Inferior parietal cortex (tissue), 1 donor: ENCODE data around the gene CFAP65.
A peak's percentile ranks its signal among the peaks of the same experiment; 100 is the strongest.

Experiments used
- DNase-seq: peaks from one replicate; pipeline ENCODE4 v3.0.0-alpha.2; 2016; ENCODE audit errors: extremely low spot score

CFAP65 gene

DNA sequence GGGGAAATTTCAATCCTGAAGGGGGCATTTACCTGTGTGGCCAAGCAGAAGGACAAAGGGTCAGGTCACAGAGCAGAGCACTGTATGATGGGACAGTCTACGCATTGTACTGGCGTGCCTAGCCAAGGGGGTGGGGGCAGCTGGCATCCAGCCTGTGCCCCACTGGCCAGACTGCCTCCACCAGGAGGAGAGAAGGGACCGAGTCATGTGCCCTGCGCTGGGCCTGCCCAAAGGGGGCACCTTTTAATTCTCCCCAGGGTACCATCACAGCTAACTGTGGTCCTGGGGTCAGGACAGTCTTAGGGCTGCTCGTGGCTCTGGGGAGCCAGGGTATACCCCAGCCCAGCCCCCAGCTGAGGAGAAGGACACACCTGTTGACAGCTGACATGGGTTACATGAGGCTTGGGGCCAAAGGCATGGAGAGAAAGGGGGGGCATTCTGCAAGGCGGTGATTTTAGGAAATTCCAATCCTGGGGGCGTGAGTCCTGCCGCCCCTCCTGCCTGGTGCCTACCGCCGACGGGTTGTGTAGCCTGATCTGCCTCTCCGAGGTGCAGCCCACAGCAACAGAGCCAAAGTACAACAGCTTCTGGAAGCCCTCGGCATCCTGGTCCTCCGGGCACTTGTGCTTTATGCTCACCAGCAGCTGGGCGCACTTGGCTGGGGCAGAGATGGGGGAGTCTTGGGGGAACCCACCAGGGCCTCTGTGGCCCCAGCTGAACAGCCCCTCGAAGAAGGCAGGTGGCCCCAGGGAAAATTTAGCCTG lies 11.0 kb downstream of the CFAP65 start:
- DNase-seq, result no peak

DNA sequence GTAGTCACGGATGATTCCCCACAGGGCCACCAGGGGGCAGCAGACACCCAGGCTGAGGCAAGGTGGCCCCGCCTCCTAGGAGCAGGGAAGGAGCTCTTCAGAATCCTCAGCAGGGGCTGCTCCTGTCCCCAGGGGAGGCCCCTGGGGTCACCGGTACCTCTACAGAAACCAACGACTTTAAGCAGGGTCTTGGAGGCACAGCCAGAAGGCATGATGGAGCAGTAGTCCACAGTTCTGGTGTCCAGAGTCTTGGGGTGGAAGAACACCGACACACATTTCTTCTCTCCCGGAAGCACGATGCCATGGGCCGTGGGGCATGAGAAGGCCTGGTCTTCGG lies 11.5 kb downstream of the CFAP65 start:
- DNase-seq, result peak; percentile 90

DNA sequence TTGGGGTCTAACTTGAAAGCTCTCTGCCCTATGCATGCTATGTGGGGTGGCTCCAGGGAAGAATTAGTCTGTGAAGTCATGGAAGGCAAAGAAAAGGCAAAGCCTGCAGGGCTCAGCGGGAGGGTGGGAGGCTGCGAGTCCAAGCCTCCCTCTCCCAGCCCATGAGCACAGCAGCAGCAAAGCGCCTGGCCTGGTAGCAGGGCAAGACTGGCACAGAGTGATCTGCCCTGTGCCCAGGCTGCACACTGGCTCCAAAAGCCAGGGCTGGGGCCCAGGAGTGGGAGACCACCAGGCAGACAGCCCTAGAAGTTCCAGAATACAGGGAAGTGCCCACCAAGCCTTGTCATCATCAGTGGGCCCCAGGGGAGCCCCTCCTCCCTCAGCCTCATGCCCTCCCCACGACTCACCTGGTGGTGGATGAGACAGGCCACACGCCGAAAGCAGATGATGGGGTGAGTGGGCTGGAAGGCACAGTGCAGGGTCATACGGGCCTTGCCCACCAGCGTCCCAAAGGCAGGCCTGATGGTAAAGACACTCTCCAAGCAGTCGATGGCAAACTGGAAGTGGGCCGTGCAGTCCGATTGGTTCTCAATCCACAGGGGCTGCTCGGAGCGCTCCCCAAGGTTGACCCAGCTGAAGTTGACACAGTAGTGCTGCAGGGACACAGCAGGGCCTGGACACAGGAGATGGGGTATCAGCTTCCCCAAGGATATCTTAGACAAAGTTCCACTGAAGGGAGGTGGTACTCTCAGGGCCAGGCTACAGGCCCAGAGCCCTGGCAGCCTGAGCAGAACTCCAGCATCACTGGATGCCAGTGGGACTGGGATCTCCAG lies 12.1 kb downstream of the CFAP65 start:
- DNase-seq, result no peak

DNA sequence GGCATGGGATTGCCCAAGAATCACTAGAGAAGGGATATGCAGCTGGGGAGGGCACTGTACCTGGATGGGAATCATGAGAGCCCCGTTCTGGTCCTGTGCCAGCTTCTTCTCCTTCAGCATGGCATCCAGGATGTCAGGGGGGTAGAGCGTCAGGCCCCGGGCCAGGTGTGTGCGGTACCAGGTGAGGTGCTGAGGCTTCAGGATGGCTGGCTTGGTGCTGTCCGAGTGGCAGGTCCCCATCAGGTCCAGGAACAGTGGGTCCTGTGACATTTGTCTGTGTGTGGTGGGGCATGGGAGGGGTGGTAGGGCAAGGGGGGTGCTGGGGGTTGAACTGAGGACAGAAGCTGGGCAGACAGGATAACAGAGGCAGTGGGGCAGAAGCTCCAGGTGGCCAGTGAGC lies 13.2 kb downstream of the CFAP65 start:
- no peak for DNase-seq

DNA sequence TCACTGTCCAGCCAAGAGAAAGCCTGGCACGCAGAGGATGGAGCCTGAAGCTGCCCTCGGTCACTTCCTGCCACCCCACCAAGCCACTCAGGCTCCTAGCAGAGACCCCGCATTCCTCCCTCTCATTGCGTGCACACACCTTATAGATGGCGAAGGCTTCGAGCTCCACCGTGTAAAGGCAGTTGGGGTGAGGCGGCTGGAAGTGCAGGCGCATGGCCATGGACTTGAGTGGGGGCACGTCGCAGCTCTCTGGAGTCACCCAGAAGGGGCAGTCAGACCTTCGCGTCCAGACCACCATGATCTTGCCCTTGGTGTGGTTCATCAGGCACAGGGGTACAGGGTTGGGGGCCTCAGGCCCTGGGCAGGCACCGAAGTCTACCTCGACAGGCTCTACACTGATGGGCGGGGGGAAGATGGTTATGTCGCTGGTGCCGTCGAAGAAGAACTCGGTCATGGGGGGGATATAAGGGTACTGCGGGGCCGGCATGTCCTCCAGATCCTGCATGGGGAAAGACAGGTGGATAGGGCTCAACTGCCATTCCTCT lies 13.7 kb downstream of the CFAP65 start:
- no peak for DNase-seq

DNA sequence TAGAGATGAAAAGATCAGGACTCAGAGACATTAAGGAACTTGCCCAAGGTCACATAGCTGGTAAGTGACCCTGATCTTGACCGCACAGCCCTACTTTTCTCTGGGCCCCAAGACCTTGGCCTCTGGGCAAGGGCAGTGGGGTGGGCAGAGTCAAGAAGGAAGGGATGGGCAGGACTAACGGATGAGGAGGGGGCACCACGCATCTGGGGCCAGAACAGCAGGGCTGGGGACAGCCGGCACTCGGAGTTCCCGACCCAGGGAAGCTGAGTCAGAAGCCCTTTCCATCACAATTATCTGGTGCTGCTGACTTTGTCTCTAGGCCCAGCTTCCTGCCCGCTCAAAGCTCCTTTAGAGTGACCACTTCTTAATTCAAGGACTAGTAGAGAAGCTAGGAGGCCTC lies 14.4 kb downstream of the CFAP65 start:
- DNase-seq, result no peak

DNA sequence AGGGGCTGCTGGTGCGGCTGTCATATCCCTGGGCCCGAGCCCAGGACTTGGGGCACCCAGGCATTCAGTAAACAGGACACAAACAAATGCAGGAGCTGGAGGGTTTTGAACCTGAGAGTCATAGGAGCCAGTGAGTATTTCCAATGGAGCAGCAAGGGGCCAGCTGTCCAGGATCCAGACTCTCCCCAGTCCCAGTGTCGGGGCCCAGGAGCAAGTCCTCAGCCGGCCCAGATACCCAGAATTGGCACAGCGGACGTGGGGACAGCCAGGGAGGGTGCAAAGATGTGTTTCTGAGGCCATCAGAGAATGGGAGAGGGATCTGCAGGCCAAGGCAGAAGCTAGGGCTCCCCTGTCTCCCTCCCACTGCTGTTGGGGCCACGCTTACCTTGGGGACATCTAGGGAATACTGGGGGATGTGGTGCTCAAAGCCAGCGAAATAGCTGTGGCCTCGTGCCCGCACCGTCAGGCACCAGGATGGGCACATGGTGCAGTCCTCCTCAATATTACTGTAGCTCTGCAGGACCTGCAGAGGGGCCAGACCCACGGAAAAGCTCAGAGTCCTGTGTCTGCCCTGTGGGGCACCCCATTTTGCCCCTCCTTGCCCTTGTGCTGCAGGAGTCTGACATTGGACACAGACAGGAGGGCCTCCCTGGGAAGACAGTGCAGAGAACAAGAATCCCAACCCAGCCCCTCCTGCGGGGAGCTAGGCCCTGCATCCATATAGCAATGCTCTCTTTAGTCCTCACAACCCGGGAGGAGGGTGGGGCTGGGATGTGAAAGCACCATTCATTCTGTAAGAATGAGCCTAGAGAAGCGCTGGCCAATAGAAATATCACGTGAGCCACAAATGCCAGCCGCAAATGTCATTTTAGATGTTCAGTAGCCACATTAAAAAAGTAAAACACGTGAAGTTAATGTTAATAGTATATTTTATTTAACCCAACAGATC lies 15.4 kb downstream of the CFAP65 start:
- DNase-seq, result peak; percentile 76

DNA sequence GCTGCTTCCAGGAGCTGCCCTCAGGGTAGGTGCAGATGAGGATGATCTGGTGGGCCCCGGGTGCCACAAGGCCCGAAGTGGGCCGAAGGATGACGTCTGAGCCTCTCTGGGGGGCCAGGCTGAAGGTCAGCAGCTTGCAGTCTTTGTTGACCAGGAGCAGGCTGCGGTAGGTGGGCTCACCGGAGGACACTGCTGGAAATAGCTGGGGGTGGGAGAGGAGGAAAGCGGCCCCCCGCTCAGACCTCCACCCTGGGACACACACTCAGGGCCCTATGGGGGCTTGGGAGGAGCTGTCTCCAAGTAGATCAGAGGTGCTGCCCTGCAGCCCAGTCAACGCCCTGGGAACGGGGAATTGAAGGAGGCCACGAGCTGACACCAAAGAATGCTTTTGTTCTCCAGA lies 17.3 kb downstream of the CFAP65 start:
- DNase-seq, result no peak

DNA sequence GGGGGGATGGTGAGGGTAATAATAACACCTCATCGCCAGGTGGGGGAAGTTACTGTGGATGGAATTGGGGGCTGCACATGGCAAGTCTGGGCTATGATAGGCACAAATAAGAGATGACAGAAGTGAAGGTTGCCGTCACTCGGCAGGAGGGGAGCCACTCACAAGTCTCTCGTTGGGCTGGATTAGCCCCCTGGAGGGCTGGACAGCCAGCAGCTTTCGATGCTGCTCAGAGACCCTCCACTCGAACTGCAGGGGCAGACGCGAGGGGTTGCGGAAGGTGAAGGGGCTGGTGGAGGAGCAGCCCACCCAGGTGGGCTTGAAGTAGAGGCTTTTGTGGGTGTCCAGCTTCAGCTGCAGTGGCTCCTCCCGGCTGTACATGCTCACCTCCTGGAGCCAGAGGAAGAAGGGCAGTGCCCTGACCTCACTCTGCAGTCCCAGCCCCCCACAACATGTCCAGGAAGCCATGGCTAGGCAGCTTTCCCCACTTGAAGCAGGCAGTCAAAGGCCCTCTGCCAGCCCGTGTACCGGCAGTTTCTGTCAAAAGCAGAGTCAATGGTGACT lies 18.2 kb downstream of the CFAP65 start:
- no peak for DNase-seq

DNA sequence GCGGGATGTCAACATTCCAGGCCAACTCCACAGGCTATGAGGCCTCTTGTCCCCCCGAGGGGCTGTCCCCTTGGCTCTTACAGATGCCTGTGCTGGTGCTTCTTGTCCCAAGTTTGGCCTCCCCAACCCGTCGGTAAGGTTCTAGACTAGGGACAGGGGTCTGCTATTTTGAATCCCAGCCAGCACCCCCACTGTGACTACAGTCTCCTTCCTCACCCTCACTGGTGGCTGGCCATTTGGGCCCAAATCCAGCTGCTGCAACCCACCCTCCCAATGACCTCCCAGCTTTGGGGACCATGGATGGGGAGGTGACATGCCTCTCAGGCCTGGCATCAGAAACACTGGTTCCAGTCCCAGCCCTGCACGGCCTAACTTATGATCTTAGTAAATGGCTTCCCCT lies 18.7 kb downstream of the CFAP65 start:
- DNase-seq, result no peak

DNA sequence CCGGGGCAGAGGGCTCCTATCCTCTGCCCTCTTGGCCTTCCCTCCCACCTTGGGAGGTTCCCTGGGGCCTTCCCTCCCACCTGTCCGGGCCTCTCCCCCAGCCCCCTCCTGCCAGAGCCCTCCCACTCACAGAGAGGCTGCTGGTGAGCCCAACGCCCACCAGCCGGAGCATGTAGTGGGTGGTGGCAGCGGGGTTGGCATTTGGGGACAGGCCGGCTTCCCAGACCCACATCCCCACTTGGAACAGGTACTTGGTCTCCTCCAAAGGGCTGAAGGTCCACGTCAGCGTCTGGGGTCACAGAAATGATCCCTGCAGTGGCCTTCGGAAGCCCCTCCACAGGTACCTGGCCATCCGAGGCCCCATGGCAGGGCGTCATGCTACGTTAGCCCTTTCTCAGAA lies 19.3 kb downstream of the CFAP65 start:
- no peak for DNase-seq

DNA sequence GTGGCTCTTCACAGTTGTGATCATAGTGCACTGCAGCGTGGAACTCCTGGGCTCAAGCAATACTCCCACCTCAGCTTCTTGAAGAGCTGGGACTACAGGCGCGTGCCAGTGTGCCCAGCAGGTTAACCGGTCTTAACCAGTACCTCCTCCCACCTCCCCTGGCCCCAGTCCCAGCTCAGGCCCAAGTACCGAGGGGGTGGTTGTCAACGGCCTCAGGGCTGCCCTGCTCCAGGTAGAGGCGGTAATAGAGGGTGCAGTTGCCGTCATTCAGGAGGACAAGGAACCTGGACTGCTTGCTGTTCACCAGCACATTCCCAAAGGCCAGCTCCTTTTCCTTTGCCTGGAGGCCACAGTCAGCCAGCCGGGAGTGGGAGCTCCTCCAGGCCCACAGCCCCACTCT lies 19.7 kb downstream of the CFAP65 start:
- DNase-seq, result no peak

DNA sequence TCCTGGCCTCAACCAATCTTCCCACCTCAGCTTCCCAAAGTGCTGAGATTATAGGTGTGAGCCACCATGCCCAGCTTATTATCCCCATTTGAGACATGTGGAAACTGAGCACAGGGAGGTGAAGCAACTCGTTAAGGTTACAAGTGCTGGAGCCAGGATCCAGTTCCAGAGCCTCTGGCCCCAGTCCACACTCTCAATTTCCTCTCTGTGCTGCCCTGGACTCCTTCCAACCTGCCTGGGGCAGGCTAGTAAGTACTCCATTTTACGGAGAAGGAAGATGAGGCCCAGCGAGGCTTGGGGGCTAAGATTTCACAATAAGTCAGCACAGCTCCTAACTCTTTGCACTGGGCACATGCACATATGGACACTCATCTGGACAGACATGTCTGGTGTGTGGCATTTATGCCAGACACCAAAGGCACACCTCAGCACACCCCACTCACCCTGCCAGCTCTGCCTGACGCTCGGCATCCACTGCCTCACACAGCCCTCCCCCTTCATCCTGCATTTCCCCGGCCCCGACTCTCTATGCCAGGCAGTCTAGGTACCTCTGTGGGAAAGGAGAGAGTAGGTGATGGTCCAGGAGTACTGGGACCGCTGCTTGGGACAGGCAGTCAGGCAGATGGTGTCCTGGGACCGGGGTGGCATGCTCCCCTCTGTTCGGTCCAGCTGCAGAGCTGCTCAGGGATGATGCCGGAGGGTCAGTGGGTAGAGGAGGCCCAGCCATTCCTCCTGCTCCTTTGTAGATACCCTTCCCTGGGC lies 20.5 kb downstream of the CFAP65 start:
- DNase-seq, result no peak

DNA sequence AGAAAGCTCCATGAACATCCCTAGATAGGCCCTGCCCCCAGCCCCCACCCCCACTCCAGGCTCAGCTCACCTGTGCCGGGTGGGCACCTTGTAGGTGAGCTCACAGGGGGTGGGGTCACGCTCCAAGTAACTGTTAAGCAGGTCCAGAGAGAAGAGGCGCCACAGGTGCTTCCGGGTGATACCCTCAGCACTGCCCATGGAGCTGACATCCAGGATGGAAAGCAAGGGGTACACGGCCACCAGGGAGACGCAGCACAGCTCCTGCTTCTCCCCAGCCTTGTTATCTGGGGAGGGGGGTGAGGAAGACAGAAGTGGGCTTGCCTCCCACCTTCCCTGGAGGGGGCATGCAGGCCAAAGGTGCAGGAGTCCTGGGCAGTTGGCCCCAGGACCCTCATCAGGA lies 21.9 kb downstream of the CFAP65 start:
- DNase-seq, result no peak

DNA sequence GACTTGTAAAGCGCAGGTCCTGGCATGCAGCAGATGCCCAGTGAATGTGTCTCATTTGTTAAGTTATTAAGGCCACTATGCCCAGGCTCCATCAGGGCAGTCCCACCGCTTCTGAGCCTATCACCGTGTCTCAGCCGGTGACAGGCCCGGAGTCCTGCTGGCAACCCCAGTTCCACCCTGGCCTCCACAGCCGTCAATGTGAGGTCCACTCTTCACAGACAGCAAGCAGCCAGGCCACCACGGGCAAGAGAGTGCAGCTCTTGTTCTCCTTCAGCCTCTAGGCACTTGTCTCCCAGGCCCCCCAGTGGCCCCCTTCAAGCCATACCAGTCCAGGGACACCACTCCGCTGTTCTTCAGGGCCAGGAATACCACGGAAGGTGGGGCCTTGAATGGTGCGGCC lies 22.6 kb downstream of the CFAP65 start:
- no peak for DNase-seq

DNA sequence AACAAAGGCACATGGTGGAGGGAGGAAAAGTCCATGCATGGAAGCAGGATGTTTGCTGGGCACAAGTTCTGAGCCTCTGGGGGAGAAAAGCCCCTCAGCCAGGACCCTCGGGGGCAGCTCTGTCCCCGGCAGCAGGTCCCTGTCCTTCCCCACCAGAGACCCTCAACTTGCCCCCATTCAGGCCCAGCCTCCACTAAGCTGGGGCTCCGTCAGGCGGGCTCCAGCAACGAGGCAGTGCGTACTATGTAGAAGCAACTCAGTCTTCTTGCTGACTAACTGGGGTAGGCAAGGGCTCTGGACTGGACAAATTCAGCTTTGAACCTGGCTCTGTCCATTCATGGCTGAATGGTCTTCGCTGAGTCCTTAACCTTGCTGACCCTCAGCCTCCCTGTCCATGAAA lies 23.0 kb downstream of the CFAP65 start:
- no peak for DNase-seq

DNA sequence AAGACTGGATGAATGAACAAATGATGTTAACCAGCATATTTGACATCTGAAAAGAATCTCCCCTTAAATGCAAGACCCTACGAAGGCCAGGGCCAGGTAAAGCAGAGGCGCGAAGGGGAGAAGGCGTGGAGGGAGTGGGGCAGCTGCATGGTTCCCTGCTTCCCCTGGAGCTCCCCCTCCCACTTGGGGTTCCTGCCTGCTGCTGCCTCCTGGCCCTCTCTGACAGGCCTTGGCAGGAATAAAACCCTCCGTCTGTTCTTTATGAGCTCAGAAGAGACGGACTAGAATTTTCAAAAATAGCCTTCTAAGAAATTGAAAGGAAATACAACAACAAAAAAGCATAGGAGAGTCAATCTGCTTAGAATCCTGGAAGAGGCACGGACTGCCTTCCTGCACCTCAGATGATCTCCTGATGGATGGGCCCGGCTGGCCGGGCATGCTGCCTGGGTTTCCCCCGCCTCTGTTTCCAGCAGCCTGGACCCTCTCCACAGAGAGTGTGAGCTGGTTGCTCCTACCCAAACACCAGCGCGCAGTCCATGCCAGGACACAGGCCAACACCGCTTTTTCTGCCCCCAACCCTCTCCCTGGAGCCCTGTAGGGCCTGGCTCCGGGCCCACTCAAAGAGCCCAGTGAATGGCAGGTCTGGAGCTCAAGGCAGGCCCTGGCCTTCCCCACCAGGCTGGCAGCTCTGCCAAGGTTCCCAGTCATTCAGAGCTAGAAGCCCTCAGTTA lies 23.9 kb downstream of the CFAP65 start:
- no peak for DNase-seq

DNA sequence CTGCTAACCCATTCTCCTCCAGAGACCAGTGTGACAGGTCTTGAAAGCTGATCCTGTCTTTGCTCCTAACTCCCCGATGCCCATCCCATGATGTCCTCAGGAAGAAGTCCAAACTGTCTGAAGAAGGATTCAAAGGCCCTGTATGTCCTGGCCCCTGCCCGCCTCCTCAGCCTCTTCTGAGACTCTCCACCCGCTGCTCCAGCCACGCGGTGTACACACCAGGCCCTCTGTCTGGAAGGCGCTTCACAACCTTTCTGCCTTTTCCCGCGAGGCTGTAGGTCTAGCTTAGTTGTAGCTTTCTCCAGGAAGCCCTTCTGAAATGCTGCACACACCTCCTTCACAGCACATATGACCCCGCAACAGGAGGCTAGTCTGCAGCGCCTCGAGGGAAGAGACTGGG lies 24.6 kb downstream of the CFAP65 start:
- no peak for DNase-seq

DNA sequence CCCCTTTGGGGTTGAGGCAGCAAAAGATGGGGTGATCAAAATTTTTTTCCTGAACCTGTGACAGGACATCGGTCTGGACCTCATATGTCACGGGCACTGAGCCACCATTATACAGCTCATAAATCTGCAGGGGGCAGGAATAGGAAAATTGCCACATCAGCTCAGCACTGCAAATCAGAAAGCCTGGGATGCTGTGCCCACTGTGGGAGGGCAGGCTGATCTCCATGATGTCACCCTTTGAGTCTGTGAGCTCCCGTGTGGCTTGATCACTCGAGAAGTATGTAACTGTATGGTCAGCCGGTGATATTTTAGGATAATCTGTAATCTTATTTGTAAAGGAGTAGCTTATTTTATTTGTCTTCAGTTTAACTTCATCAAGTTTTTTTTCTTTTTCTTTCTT lies 30.4 kb downstream of the CFAP65 start:
- DNase-seq, result no peak

DNA sequence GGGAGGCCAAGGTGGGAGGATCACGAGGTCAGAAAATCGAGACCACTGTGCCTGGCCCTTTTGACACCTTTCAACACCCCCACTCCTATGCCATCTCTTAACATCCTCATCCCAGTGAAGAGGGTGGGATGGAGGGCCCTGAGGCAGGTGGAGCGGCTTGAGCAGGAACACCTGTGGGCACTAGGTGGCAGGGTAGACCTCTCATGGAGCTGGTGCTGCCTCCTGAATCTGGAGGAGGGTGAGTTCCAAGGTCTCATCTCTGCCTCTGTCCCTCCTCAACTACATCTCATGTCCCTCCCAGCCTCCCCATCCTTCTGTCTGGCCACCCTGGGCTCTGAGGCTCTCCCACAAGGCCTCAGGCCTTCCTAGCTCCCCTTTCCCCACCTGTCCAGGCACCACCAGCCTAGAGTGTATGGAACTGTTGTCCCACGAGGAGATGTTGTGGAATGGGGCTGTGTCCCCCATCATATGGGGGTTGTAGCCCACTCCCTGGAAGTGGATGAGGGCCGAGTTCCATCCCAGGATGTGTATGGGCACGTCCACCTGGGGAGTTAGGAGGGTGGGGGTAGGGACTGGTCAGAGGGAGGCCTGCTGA lies 31.1 kb downstream of the CFAP65 start:
- no peak for DNase-seq
